IgD-negative memory B cell (primary cell): Measurements from ENCODE around the gene UCP3. TPM values are rescaled to one million over a fixed set of nuclear protein-coding genes. Genes with fewer than 3 reads are reported as not detected.
A peak's percentile ranks its signal among the peaks of the same experiment; 100 is the strongest.

Experiments used
- H3K27ac Mint-ChIP-seq, 3 donors: one replicate each; pipeline ENCODE4 v1.8.0; 2020 to 2022; ENCODE audit warnings: mild to moderate bottlenecking in 3 of 3, mixed read lengths in 3 of 3, moderate library complexity in 1 of 3
- H3K27me3 Mint-ChIP-seq: one replicate; pipeline ENCODE4 v1.8.0; 2021; ENCODE audit warnings: mixed read lengths
- H3K36me3 Mint-ChIP-seq: one replicate; pipeline ENCODE4 v1.8.0; 2020; ENCODE audit warnings: mild to moderate bottlenecking, mixed read lengths
- H3K4me1 Mint-ChIP-seq, 3 donors: one replicate each; pipeline ENCODE4 v1.8.0; 2020 to 2022; ENCODE audit warnings: mixed read lengths in 3 of 3, mild to moderate bottlenecking in 1 of 3
- H3K4me3 Mint-ChIP-seq, 4 donors: one replicate each; pipeline ENCODE4 v1.8.0; 2020 to 2022; ENCODE audit warnings: mild to moderate bottlenecking in 4 of 4, mixed read lengths in 4 of 4, moderate library complexity in 3 of 4
- H3K9me3 Mint-ChIP-seq, 3 donors: one replicate each; pipeline ENCODE4 v1.8.0; 2020 to 2021; ENCODE audit warnings: mixed read lengths in 3 of 3, mild to moderate bottlenecking in 1 of 3
- polyA plus RNA-seq: library from polyadenylated mRNA; unstranded; fragments of 300-500 nt; fragmentation: Illumina TruSeq; gene quantifications from one replicate; pipeline ENCODE4 v1.2.3, GENCODE V29; 2021

UCP3 gene
- polyA plus RNA-seq, 1 donor from 2014 or later: 0.19 TPM

- Mint-ChIP-seq H3K4me1 (peaks cover 53 to 61% (median 59%) of the 10 kb centered on the region in 3 donors), H3K4me3 (peak overlapping the region in 3 of 4 donors; percentile 68 to 77 (median 75)), H3K9me3 (no peaks in the 10 kb centered on the region), H3K36me3 (peaks cover 10% of the 10 kb centered on the region), H3K27ac (peak overlapping the region; percentile 93 to 97 (median 94)), H3K27me3 (peaks cover 2% of the 10 kb centered on the region)
These were observed 37.6 kb downstream of the UCP3 start for GRCh38 chr11:73971175-73971719.

DNA sequence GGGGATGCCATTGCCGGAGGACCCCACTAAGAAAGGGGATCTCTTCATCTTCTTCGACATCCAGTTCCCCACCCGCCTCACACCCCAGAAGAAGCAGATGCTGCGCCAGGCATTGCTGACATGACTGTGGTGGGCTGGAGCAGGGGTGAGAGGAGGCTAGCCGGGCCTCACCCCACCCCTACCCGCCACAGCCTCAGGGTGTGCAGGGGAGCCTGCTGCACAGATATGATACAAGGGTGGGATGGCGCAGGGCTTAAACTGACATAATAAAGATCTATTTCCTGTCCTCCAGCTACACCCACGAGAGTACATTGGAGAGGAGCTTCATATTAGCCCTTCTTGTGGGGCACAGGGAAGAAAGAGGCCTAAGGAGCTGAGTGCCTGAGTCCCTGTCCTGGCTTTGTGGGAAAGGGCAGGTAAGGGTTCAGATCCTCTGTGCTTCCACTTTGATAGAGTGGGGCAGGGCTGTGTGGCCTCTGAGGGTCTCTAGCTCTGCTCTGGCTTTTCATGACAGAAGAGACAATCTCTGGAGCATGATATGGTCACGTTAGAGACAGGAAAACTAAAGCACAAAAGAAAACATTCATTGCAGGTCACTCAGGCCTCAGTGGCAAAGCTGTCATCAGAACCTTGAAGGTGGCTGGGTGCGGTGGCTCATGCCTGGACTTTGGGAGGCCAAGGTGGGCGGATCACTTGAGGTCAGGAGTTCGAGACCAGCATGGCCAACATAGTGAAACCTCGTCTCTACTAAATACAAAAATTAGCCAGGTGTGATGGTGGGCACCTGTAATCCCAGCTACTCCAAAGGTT lies 38.7 kb downstream of the UCP3 start:
- Mint-ChIP-seq H3K4me1 (peaks cover 48 to 55% (median 53%) of the 10 kb centered on the region in 3 donors), H3K4me3 (peak overlapping the region; percentile 30 to 77 (median 60)), H3K9me3 (no peaks in the 10 kb centered on the region), H3K36me3 (peaks cover 8% of the 10 kb centered on the region), H3K27me3 (peaks cover 2% of the 10 kb centered on the region), H3K27ac (peak overlapping the region; percentile 93 to 97 (median 94))

DNA sequence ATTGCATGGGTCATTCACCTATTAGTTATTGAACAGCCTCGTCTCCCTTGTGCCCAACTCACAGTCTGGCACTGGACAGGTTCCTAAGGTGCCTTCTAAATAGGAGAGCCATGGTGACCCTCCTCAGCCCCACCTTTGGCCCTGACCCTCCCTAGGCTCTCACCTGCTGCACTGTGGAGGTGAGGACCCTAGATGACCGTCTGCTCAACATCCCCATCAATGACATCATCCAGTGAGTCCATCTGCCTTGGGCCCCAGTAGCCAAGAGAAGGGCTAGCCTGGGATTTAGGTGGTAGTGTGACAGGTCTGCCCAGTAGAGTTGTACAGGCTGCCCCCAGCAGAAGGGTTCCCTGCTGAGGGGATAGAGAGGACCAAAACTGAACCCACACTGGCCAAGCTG lies 39.8 kb downstream of the UCP3 start:
- Mint-ChIP-seq H3K27me3 (no peaks in the 10 kb centered on the region), H3K9me3 (no peaks in the 10 kb centered on the region), H3K27ac (peak overlapping the region; percentile 93 to 97 (median 94)), H3K4me1 (peaks cover 37 to 47% (median 42%) of the 10 kb centered on the region in 3 donors), H3K4me3 (peak overlapping the region in 2 of 4 donors; percentile 12 to 77), H3K36me3 (peaks cover 2% of the 10 kb centered on the region)

DNA sequence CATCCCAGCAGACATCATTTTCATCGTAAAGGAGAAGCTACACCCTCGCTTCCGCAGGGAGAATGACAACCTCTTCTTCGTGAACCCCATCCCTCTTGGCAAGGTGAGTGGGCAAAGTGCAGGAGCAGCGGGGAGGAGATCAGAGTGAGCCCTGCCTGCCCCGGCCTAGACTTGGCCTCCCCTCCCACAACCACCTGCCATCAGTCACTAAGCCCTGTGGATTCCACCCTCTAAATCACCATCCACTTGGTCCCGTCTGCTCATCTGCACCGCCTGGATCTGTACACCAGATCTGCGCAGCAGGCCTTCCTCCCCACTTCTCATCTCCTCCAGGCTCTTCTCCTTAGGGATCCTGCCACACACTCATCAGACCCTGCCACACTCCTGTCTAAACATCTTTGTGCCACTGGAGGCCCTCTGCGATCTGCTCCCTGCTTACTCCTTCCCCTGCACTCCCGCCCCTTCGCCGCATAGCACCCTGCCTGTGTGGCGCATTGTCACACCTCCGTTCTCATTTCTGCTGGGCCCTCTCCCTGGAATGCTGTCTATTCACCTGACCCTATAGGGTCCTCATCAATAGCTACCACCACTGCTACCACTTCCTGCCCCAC lies 40.4 kb downstream of the UCP3 start:
- H3K36me3 Mint-ChIP-seq: peaks cover 2% of the 10 kb centered on the region
- peaks cover 31 to 42% (median 37%) of the 10 kb centered on the region in 3 donors for H3K4me1 Mint-ChIP-seq
- peak overlapping the region; percentile 93 to 97 (median 94) for H3K27ac Mint-ChIP-seq
- no peaks in the 10 kb centered on the region for H3K27me3 Mint-ChIP-seq
- no peaks in the 10 kb centered on the region for H3K9me3 Mint-ChIP-seq
- H3K4me3 Mint-ChIP-seq: peak overlapping the region in 2 of 4 donors; percentile 35 to 77

GRCh38 chr11:73965764-73966121 lies 43.1 kb downstream of the UCP3 start:
- no peaks in the 10 kb centered on the region for H3K27me3 Mint-ChIP-seq
- H3K9me3 Mint-ChIP-seq: no peaks in the 10 kb centered on the region
- H3K4me1 Mint-ChIP-seq: peaks cover 15 to 21% (median 17%) of the 10 kb centered on the region in 3 donors
- H3K36me3 Mint-ChIP-seq: no peaks in the 10 kb centered on the region
- no peak overlapping the region for H3K4me3 Mint-ChIP-seq
- peak overlapping the region in 1 of 3 donors; percentile 39 for H3K27ac Mint-ChIP-seq

- peaks cover 10 to 18% (median 12%) of the 10 kb centered on the region in 3 donors for H3K4me1 Mint-ChIP-seq
- peak overlapping the region in 1 of 4 donors; percentile 39 for H3K4me3 Mint-ChIP-seq
- no peaks in the 10 kb centered on the region for H3K27me3 Mint-ChIP-seq
- no peaks in the 10 kb centered on the region for H3K36me3 Mint-ChIP-seq
- H3K9me3 Mint-ChIP-seq: no peaks in the 10 kb centered on the region
- H3K27ac Mint-ChIP-seq: peak overlapping the region in 1 of 3 donors; percentile 18
These were observed 43.7 kb downstream of the UCP3 start for GRCh38 chr11:73965076-73965763.

- H3K4me3 Mint-ChIP-seq: no peak overlapping the region
- no peaks in the 10 kb centered on the region for H3K36me3 Mint-ChIP-seq
- peaks cover 4 to 6% (median 6%) of the 10 kb centered on the region in 3 donors for H3K4me1 Mint-ChIP-seq
- H3K9me3 Mint-ChIP-seq: no peaks in the 10 kb centered on the region
- peak overlapping the region in 1 of 3 donors; percentile 0 for H3K27ac Mint-ChIP-seq
- no peaks in the 10 kb centered on the region for H3K27me3 Mint-ChIP-seq
These were observed 45.0 kb downstream of the UCP3 start for GRCh38 chr11:73963861-73964260.

DNA sequence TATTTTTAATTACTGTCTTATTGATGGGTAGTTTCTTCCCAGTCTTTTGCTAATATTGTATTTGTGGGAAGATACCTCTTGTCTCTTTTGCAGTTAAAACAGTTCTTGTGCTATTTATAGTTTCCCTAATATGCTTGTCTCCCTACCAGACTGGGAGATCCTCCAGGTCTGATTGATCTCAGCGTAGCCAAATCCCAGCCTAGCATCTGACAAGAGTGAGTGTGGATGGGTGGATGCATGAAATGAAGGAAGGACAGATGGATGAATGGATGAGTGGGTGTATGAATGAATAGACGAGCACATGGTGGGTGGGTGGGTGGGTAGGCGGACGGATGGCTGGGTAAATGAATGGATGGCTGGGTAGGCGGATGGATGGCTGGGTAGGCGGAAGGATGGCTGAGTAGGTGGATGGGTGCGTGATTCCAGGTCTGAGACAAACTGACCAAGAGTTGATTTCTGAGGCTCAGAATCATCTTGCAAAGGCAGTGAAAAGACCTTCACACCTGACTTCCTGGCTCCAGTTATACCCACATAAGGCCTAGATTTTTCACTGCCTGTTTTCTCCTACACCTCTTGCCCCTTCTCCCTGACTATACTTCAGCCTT lies 46.7 kb downstream of the UCP3 start:
- H3K4me1 Mint-ChIP-seq: peaks cover 3 to 5% (median 3%) of the 10 kb centered on the region in 3 donors
- H3K27ac Mint-ChIP-seq: no peak overlapping the region
- H3K36me3 Mint-ChIP-seq: no peaks in the 10 kb centered on the region
- no peak overlapping the region for H3K4me3 Mint-ChIP-seq
- H3K27me3 Mint-ChIP-seq: peaks cover 4% of the 10 kb centered on the region
- H3K9me3 Mint-ChIP-seq: no peaks in the 10 kb centered on the region

GRCh38 chr11:73961321-73961720 lies 47.6 kb downstream of the UCP3 start:
- H3K4me1 Mint-ChIP-seq: peaks cover 3 to 5% (median 3%) of the 10 kb centered on the region in 3 donors
- H3K9me3 Mint-ChIP-seq: no peaks in the 10 kb centered on the region
- H3K27me3 Mint-ChIP-seq: peaks cover 6% of the 10 kb centered on the region
- no peak overlapping the region for H3K4me3 Mint-ChIP-seq
- H3K36me3 Mint-ChIP-seq: no peaks in the 10 kb centered on the region
- no peak overlapping the region for H3K27ac Mint-ChIP-seq

DNA sequence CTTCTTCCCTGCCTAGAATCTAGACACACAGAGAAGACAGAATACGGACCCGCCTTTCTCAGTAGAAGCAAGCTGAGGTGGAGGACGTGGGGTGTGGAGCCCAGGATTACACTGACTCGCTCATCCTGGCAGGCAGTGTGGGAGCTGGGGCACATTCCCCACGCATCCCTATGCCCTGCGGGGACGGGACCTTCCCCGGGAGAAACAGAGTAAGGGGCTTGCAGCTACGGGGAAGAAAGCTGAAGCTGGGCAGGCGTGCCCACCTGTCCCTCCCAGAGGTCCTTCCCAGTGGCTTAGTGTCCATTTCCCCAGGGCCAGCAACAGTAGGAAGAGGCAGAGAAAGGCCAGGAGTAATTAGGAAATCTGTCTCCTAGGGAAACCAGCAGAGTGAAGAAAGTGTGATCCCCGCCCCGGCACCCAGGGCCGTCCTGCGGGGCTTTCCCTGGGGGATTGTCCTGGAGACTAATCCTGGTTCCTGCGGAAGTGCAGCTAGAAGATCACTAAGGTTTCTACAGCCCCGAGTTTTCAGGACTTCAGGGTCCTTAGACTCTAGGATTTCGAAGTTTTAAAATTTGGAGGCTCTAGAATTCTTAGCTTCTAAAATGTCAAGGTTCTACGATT lies 50.3 kb downstream of the UCP3 start:
- Mint-ChIP-seq H3K4me1 (peaks cover 1 to 5% (median 2%) of the 10 kb centered on the region in 3 donors), H3K4me3 (no peak overlapping the region), H3K27ac (peak overlapping the region in 2 of 3 donors; percentile 39 to 44), H3K9me3 (no peaks in the 10 kb centered on the region), H3K36me3 (no peaks in the 10 kb centered on the region), H3K27me3 (peaks cover 12% of the 10 kb centered on the region)

DNA sequence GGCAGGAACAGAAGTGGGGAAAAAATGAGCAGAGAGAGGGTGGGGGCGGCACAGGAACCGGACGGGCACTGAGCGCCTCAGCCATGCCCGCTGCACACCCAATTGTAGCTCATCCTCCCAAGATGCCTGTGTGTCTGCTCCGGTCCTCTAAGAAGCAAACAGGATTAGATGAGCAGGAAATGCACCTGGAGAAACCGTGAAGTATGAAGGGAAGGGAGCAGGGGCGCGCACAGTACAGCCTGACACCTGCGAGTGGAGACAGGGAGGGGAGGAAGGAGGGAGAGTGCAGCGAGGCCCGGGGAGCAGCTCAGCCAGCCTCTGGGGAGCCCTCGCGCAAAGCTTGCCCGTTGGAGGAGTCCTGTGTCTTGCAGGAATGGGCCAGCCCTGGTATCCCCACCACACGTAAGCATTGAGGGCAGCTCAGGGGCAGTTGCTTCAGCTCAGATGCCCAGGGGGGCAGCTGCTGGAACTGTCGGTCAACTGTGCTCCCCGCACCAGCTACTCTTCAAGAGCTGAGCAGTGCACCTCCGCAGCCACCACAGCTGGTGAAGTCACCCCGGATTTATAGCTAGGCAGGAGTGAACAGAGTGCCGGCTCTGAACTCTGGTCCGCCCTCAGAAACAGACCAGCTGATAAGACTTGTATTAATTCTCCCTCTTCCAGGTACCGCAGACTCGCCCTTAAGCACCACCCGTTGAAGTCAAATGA lies 51.1 kb downstream of the UCP3 start:
- no peak overlapping the region for H3K27ac Mint-ChIP-seq
- H3K4me1 Mint-ChIP-seq: peaks cover 1 to 5% (median 2%) of the 10 kb centered on the region in 3 donors
- H3K36me3 Mint-ChIP-seq: no peaks in the 10 kb centered on the region
- no peaks in the 10 kb centered on the region for H3K9me3 Mint-ChIP-seq
- H3K4me3 Mint-ChIP-seq: peak overlapping the region in 3 of 4 donors; percentile 12 to 86 (median 59)
- peaks cover 12% of the 10 kb centered on the region for H3K27me3 Mint-ChIP-seq

GRCh38 chr11:73956876-73957653 lies 51.8 kb downstream of the UCP3 start:
- Mint-ChIP-seq H3K27ac (no peak overlapping the region), H3K27me3 (peaks cover 12% of the 10 kb centered on the region), H3K4me1 (peaks cover 1 to 5% (median 1%) of the 10 kb centered on the region in 3 donors), H3K36me3 (no peaks in the 10 kb centered on the region), H3K4me3 (peak overlapping the region in 2 of 4 donors; percentile 59 to 86), H3K9me3 (no peaks in the 10 kb centered on the region)

- H3K27me3 Mint-ChIP-seq: peaks cover 8% of the 10 kb centered on the region
- no peak overlapping the region for H3K4me3 Mint-ChIP-seq
- peaks cover 0 to 2% (median 0%) of the 10 kb centered on the region in 3 donors for H3K4me1 Mint-ChIP-seq
- H3K27ac Mint-ChIP-seq: no peak overlapping the region
- peaks cover 4% of the 10 kb centered on the region for H3K36me3 Mint-ChIP-seq
- no peaks in the 10 kb centered on the region for H3K9me3 Mint-ChIP-seq
These were observed 57.1 kb downstream of the UCP3 start for GRCh38 chr11:73951797-73952196.
